GM12891 (cell line): ENCODE results near the gene GDPD3.

ENCODE experiments used
- DNase-seq: peaks from one replicate; pipeline ENCODE4 v3.0.0; 2011; ENCODE audit warnings: low spot score; ENCODE audit not compliant: insufficient read length
- FAIRE-seq: peaks from 2 replicates; lab custom pipeline; 2011; peaks lifted over from hg19 to GRCh38; lab: Jason Lieb, UNC
- PAX5 ChIP-seq: IDR thresholded peaks from 2 replicates; pipeline ENCODE4 v1.6.1; 2011; ENCODE audit warnings: low read length, moderate library complexity, mild to moderate bottlenecking; ENCODE audit not compliant: insufficient read depth, severe bottlenecking
- POLR2A ChIP-seq: IDR thresholded peaks from 2 replicates; pipeline ENCODE4 v1.6.1; 2011; ENCODE audit warnings: low read depth, low read length, control low read depth
- POLR2AphosphoS5 ChIP-seq: IDR thresholded peaks from 2 replicates; pipeline ENCODE4 v1.6.1; 2011; ENCODE audit warnings: low read depth, low read length, control low read depth
- POU2F2 ChIP-seq: IDR thresholded peaks from 2 replicates; pipeline ENCODE4 v1.6.1; 2011; ENCODE audit warnings: low read depth, mild to moderate bottlenecking, control low read depth, low read length, moderate library complexity
- SPI1 ChIP-seq: IDR thresholded peaks from 2 replicates; pipeline ENCODE4 v1.6.1; 2011; ENCODE audit warnings: low read depth, low read length, control low read depth
- TAF1 ChIP-seq: IDR thresholded peaks from 2 replicates; pipeline ENCODE4 v1.6.1; 2011; ENCODE audit warnings: low read depth, low read length, control low read depth

The GDPD3 gene

GRCh38 chr16:30113711-30114333, 485 bp upstream of the GDPD3 start:
- DNase-seq (no peak), FAIRE-seq (no peak)
- TF ChIP-seq TAF1 (no peak), PAX5 (no peak), POU2F2 (no peak), SPI1 (no peak)

- no peak for FAIRE-seq
- DNase-seq: no peak
- no peak for TF ChIP-seq POLR2A
- TF ChIP-seq POU2F2: no peak
- TF ChIP-seq SPI1: no peak
- no peak for TF ChIP-seq TAF1
- TF ChIP-seq PAX5: no peak
- TF ChIP-seq POLR2AphosphoS5: no peak
Observed at GRCh38 chr16:30112197-30113030, 923 bp downstream of the GDPD3 start.

- DNase-seq (no peak), FAIRE-seq (no peak)
- TF ChIP-seq POU2F2: no peak
Observed at GRCh38 chr16:30110661-30111060, 2.7 kb downstream of the GDPD3 start.

GRCh38 chr16:30108059-30108850, 5.1 kb downstream of the GDPD3 start:
- TF ChIP-seq TAF1 (no peak), POU2F2 (no peak), POLR2A (no peak), PAX5 (no peak), POLR2AphosphoS5 (no peak), SPI1 (no peak)
- DNase-seq (no peak), FAIRE-seq (no peak)

GRCh38 chr16:30104492-30104891, 8.8 kb downstream of the GDPD3 start:
- TF ChIP-seq PAX5: no peak
- TF ChIP-seq POLR2AphosphoS5: no peak
- no peak for DNase-seq
- no peak for FAIRE-seq

GRCh38 chr16:30104090-30104489, 9.2 kb downstream of the GDPD3 start:
- no peak for TF ChIP-seq PAX5
- FAIRE-seq: no peak
- DNase-seq: no peak

- no peak for FAIRE-seq
- TF ChIP-seq SPI1: peak; percentile 65
- TF ChIP-seq POLR2A: no peak
- DNase-seq: no peak
Observed at GRCh38 chr16:30096862-30097563, 16.3 kb downstream of the GDPD3 start.

GRCh38 chr16:30096105-30096861, 17.1 kb downstream of the GDPD3 start, which contains the start of gene YPEL3:
TSS of gene YPEL3 (minus strand) at chr16:30096213. CDS start at chr16:30095482, 731 bp downstream.
- FAIRE-seq (peak; percentile 78), DNase-seq (peak; percentile 97)
- TF ChIP-seq POU2F2 (peak; percentile 78; the same call in 1 of the 2 replicates), POLR2A (no peak)

GRCh38 chr16:30095166-30096078, 17.9 kb downstream of the GDPD3 start:
- TF ChIP-seq POLR2AphosphoS5 (no peak), TAF1 (no peak), POLR2A (no peak), PAX5 (no peak), POU2F2 (no peak), SPI1 (no peak)
- no peak for FAIRE-seq
- no peak for DNase-seq
